ENCODE data around the gene PIEZO2.

The PIEZO2 gene

DNA sequence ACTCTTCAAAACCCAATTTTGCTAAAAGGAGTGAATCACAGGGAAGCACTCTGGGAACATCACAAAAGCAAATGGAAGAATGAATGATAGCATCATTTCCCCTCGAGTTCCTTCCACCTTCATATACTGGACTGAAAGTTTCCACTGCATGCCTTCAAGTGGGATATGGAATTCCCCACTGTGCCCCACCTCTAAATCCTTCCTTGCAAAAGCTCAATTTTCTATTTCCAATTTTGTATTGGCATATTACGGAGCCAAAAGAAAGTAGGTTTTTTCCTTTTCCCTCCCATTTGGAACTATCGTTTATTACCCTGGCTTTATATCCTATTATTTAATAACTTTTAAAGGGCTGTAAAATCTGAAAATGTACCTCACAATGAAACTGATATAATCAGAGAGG lies 149.3 kb downstream of the PIEZO2 start:
- TF ChIP-seq, protein P1, sequence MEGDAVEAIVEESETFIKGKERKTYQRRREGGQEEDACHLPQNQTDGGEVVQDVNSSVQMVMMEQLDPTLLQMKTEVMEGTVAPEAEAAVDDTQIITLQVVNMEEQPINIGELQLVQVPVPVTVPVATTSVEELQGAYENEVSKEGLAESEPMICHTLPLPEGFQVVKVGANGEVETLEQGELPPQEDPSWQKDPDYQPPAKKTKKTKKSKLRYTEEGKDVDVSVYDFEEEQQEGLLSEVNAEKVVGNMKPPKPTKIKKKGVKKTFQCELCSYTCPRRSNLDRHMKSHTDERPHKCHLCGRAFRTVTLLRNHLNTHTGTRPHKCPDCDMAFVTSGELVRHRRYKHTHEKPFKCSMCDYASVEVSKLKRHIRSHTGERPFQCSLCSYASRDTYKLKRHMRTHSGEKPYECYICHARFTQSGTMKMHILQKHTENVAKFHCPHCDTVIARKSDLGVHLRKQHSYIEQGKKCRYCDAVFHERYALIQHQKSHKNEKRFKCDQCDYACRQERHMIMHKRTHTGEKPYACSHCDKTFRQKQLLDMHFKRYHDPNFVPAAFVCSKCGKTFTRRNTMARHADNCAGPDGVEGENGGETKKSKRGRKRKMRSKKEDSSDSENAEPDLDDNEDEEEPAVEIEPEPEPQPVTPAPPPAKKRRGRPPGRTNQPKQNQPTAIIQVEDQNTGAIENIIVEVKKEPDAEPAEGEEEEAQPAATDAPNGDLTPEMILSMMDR (IDR thresholded peaks at IDR 0.05; ENCODE audit: low read depth, low read length, missing control alignments): no peak
- in situ Hi-C loops (cut with HindIII; ENCODE audit: low sequenced_read_pairs): no loop called here
- H3K4me3 ChIP-seq (ENCODE audit: low read depth, low read length): no peak overlapping the region
- no peak for DNase-seq (ENCODE audit: low read depth)

DNA sequence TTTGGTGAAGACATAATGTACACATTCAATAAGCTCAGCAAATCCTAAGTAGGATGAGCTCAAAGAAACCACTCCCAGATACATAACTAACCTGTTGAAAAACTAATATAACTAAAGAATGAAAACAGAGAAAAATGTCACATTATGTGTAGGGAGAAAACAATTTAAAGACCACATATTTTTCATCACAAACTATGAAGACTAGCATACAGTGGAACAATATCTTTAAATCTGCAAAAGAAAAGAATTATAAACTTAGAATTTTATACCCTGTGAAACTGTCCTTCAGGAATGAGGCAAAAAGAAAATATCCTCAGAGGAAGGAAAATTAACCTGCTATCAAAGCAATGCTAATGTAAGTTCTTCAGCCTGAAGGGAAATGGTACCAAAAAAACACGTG lies 151.5 kb downstream of the PIEZO2 start:
- DNase-seq (ENCODE audit: low read depth): no peak
- no peak overlapping the region for H3K4me3 ChIP-seq (ENCODE audit: low read depth, low read length)
- TF ChIP-seq, protein P1 (IDR thresholded peaks at IDR 0.05; ENCODE audit: low read depth, low read length, missing control alignments): no peak
- in situ Hi-C loops (cut with HindIII; ENCODE audit: low sequenced_read_pairs): no loop called here

GRCh38 chr18:10995550-10995949 lies 153.8 kb downstream of the PIEZO2 start:
- TF ChIP-seq, protein P1 (IDR thresholded peaks at IDR 0.05; ENCODE audit: low read depth, low read length, missing control alignments): no peak
- in situ Hi-C loops (cut with HindIII; ENCODE audit: low sequenced_read_pairs): no loop called here
- no peak for DNase-seq (ENCODE audit: low read depth)
- H3K4me3 ChIP-seq (ENCODE audit: low read depth, low read length): no peak overlapping the region

DNA sequence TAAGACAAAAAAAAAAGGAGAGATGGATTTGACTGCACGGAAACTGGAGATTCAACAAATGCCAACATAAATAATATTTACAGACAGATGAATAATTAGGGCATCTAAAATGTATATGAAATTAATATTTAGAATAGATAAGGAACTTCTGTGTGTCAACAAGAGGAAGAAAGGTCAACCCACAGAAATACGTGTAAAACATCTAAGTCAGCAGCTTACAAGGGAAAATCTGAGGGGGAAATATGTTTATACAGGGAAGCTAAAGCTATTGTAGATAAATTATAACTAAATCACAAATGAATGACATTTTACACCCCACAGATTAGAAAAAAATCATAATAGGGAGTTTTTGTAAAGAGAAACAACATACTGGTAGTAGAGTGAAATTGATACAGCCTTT lies 159.9 kb downstream of the PIEZO2 start:
- H3K4me3 ChIP-seq (ENCODE audit: low read depth, low read length): no peak overlapping the region
- TF ChIP-seq, protein P1 (IDR thresholded peaks at IDR 0.05; ENCODE audit: low read depth, low read length, missing control alignments): no peak
- no peak for DNase-seq (ENCODE audit: low read depth)
- in situ Hi-C loops (cut with HindIII; ENCODE audit: low sequenced_read_pairs): no loop called here

DNA sequence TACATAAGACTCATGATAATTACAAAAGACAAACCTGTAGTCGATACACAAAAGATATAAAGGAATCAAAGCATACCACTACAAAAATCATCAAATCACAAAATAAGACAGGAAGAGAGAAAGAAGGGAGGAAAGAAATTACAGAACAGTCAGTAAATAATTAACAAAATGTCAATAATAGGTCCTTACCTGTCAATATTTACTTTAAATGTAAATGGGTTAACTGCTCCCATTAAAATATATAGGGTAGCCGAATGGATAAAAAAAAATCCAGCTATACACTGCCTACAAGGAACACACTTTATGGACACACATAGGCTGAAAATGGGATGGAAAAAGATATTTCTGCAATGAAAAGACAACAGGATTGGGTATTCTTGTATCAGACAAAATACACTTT lies 163.7 kb downstream of the PIEZO2 start:
- in situ Hi-C loops (cut with HindIII; ENCODE audit: low sequenced_read_pairs): no loop called here
- DNase-seq (ENCODE audit: low read depth): no peak
- no peak overlapping the region for H3K4me3 ChIP-seq (ENCODE audit: low read depth, low read length)
- TF ChIP-seq, protein P1 (IDR thresholded peaks at IDR 0.05; ENCODE audit: low read depth, low read length, missing control alignments): no peak

DNA sequence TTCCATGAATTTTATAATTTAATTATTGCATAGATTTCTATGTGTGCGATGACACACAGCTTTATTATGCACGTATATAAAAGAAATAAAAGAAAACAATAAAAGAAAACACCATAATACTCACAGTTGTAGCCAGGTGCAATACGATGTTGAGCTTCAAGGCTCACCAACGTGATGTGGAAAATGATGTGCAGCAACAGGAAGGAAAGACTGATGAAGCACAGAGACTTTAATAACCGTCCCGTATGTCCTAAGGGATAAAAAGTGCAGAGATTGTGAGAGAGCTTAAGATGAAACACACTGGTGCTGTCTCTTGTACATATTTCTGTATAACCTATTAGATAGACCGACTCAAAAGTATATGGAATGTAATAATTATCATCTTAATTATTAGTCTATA lies 170.0 kb downstream of the PIEZO2 start:
- in situ Hi-C loops (cut with HindIII; ENCODE audit: low sequenced_read_pairs): no loop called here
- H3K4me3 ChIP-seq (ENCODE audit: low read depth, low read length): no peak overlapping the region
- no peak for DNase-seq (ENCODE audit: low read depth)
- TF ChIP-seq, protein P1 (IDR thresholded peaks at IDR 0.05; ENCODE audit: low read depth, low read length, missing control alignments): no peak

DNA sequence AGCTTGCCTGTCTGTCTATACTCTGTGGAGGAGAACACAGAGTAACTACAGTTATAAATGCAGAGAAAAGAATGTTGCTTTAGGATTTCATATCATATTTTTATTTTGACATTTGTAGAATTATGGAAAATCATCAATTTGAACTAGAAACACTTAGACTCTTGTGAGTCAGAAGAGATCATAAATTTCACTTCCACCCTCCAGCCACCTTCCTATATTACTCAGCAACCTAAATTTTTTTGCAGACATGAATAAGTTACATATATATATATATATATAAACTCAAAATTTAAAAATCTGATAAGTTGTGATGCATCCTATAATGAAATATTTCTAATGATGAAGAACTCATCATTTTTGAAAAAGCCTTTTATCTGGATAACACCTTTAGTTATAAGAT lies 172.3 kb downstream of the PIEZO2 start:
- no peak for DNase-seq (ENCODE audit: low read depth)
- no peak overlapping the region for H3K4me3 ChIP-seq (ENCODE audit: low read depth, low read length)
- in situ Hi-C loops (cut with HindIII; ENCODE audit: low sequenced_read_pairs): no loop called here
- TF ChIP-seq, protein P1 (IDR thresholded peaks at IDR 0.05; ENCODE audit: low read depth, low read length, missing control alignments): no peak

All from astrocyte of the cerebellum (primary cell).